Forelimb muscle (tissue), 1 donor: ENCODE data around the gene LHX4. TPM values are rescaled to one million over a fixed set of nuclear protein-coding genes. Genes with fewer than 3 reads are reported as not detected.

Experiments
- DNase-seq: peaks from one replicate; pipeline ENCODE4 v3.0.0-alpha.2; 2013; ENCODE audit warnings: low read depth
- polyA plus RNA-seq: library from polyadenylated mRNA; unstranded; fragments of 120-200 nt; gene quantifications from one replicate; pipeline ENCODE4 v1.2.1, GENCODE V29; 2013; ENCODE audit not compliant: insufficient read length

The LHX4 gene
- 1.4 TPM for polyA plus RNA-seq

GRCh38 chr1:180229483-180230415 is at the start of gene LHX4:
Gene LHX4 (plus strand): TSS chr1:180230264. CDS start chr1:180230530, 266 bp downstream.
- no peak for DNase-seq

- no peak for DNase-seq
Measured at GRCh38 chr1:180181048-180181447, 49.0 kb upstream of the LHX4 start.

- DNase-seq, result no peak
Measured at GRCh38 chr1:180181996-180182642, 47.9 kb upstream of the LHX4 start.

- no peak for DNase-seq
Measured at GRCh38 chr1:180182643-180183311, 47.3 kb upstream of the LHX4 start.

- no peak for DNase-seq
Measured at GRCh38 chr1:180183426-180183825, 46.6 kb upstream of the LHX4 start.

- no peak for DNase-seq
Measured at GRCh38 chr1:180184041-180184440, 46.0 kb upstream of the LHX4 start.

GRCh38 chr1:180185281-180185680 is 44.8 kb upstream of the LHX4 start:
- DNase-seq, result no peak

- no peak for DNase-seq
Measured at GRCh38 chr1:180185971-180186645, 44.0 kb upstream of the LHX4 start.

GRCh38 chr1:180186831-180187230 is 43.2 kb upstream of the LHX4 start:
- no peak for DNase-seq

- no peak for DNase-seq
Measured at GRCh38 chr1:180187626-180188025, 42.4 kb upstream of the LHX4 start.

GRCh38 chr1:180188091-180188506 is 42.0 kb upstream of the LHX4 start:
- DNase-seq, result no peak

- DNase-seq, result no peak
Measured at GRCh38 chr1:180188684-180189175, 41.3 kb upstream of the LHX4 start.

- no peak for DNase-seq
Measured at GRCh38 chr1:180190091-180190490, 40.0 kb upstream of the LHX4 start.

- DNase-seq, result no peak
Measured at GRCh38 chr1:180192172-180192571, 37.9 kb upstream of the LHX4 start.

GRCh38 chr1:180193141-180194047 is 36.7 kb upstream of the LHX4 start:
- no peak for DNase-seq

GRCh38 chr1:180194048-180194425 is 36.0 kb upstream of the LHX4 start:
- no peak for DNase-seq

- no peak for DNase-seq
Measured at GRCh38 chr1:180194546-180195207, 35.4 kb upstream of the LHX4 start.

- DNase-seq, result no peak
Measured at GRCh38 chr1:180195401-180195800, 34.7 kb upstream of the LHX4 start.

GRCh38 chr1:180195916-180196315 is 34.1 kb upstream of the LHX4 start:
- no peak for DNase-seq

- DNase-seq, result no peak
Measured at GRCh38 chr1:180196436-180197003, 33.5 kb upstream of the LHX4 start.
